Mesothelial cell of epicardium (in vitro differentiated cells): ENCODE measurements around the gene TGM3. TPM values are rescaled to one million over a fixed set of nuclear protein-coding genes. Genes with fewer than 3 reads are reported as not detected.

Source experiments
- DNase-seq, 2 experiments: peaks; one replicate each; pipeline ENCODE4 v3.0.0; 2021; ENCODE audit warnings: low spot score in 2 of 2; ENCODE audit not compliant: unreplicated experiment in 2 of 2
- H3K27ac Mint-ChIP-seq: 2 replicates; pipeline ENCODE4 v1.8.0; 2021; ENCODE audit warnings: mixed read lengths
- H3K27me3 Mint-ChIP-seq: 2 replicates; pipeline ENCODE4 v1.8.0; 2021; ENCODE audit warnings: low read depth, mixed read lengths
- H3K36me3 Mint-ChIP-seq: 2 replicates; pipeline ENCODE4 v1.8.0; 2021; ENCODE audit warnings: mixed read lengths
- H3K4me1 Mint-ChIP-seq: 2 replicates; pipeline ENCODE4 v1.8.0; 2021; ENCODE audit warnings: mixed read lengths
- H3K4me3 Mint-ChIP-seq: 2 replicates; pipeline ENCODE4 v1.8.0; 2021; ENCODE audit warnings: mild to moderate bottlenecking, moderate library complexity, mixed read lengths
- H3K9me3 Mint-ChIP-seq: 2 replicates; pipeline ENCODE4 v1.8.0; 2021; ENCODE audit warnings: mixed read lengths
- total RNA-seq: library from RNA; stranded (reverse); gene quantifications from 3 replicates; pipeline ENCODE4 v1.2.1, GENCODE V29; 2021
- TF ChIP-seq, protein P1 (sequence below): fragments of 200-600 bp; sonication (generic); IDR thresholded peaks from one replicate; pipeline ENCODE4 v1.5.0; 2021; ENCODE audit warnings: antibody characterized with exemption; ENCODE audit not compliant: unreplicated experiment

TGM3 gene
- total RNA-seq, 1 donor from 2014 or later: 0.13 TPM

DNA sequence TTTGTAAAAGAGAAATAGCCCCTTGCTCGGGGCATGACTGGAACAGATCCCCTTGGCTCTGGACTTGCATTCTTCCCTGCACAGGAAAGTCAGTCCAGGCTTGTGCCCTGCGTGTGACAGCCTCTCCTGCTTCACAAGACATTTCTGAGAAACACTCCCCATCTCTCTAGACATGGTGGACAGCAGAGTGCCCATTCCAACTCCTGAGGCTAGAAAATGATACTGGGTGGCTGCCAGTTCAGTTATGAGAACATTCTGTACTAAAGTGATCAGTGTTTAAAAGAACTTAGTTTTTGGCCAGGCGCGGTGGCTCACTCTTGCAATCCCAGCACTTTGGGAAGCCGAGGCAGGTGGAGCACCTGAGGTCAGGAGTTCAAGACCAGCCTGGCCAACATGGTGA is 41.3 kb downstream of the TGM3 start:
- no peak overlapping the region for H3K4me3 Mint-ChIP-seq
- no peaks in the 10 kb centered on the region for H3K36me3 Mint-ChIP-seq
- H3K27me3 Mint-ChIP-seq: no peaks in the 10 kb centered on the region
- no peak overlapping the region for H3K27ac Mint-ChIP-seq
- H3K4me1 Mint-ChIP-seq: no peaks in the 10 kb centered on the region
- no peak for DNase-seq
- no peaks in the 10 kb centered on the region for H3K9me3 Mint-ChIP-seq
- TF ChIP-seq, protein P1, sequence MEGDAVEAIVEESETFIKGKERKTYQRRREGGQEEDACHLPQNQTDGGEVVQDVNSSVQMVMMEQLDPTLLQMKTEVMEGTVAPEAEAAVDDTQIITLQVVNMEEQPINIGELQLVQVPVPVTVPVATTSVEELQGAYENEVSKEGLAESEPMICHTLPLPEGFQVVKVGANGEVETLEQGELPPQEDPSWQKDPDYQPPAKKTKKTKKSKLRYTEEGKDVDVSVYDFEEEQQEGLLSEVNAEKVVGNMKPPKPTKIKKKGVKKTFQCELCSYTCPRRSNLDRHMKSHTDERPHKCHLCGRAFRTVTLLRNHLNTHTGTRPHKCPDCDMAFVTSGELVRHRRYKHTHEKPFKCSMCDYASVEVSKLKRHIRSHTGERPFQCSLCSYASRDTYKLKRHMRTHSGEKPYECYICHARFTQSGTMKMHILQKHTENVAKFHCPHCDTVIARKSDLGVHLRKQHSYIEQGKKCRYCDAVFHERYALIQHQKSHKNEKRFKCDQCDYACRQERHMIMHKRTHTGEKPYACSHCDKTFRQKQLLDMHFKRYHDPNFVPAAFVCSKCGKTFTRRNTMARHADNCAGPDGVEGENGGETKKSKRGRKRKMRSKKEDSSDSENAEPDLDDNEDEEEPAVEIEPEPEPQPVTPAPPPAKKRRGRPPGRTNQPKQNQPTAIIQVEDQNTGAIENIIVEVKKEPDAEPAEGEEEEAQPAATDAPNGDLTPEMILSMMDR: no peak

DNA sequence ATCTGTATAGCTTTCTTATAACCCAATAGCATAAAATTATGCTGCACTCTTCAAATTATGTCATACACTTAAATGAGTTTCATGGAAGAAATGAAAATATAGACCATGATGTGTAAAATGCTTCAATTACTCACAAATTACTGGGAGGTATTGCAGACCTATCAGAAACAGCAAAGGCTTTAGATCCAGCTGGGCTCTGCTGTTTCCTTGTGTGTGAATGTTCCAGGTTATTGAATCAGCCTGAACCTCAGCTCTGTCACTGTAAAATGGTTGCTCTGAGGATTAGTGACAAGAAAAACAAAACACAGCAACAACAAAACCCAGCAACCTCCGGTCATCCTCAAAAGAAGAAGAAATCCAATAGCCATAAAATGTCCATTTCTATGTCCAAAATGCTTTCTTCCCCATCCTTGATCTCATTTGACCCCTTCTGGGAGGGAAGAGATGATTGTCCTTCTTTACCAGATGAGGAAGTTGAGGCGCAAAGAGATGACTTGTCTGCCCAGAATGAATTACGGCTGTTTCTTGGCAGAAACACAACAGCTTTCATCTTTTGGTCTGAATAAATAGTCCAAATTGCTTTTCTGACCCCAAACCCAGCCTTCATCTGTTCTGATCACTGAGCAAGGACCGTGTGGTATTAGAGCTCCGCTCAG is 42.7 kb downstream of the TGM3 start:
- DNase-seq: no peak
- TF ChIP-seq, protein P1: no peak
- Mint-ChIP-seq H3K27me3 (no peaks in the 10 kb centered on the region), H3K4me1 (no peaks in the 10 kb centered on the region), H3K4me3 (no peak overlapping the region), H3K27ac (no peak overlapping the region), H3K9me3 (no peaks in the 10 kb centered on the region), H3K36me3 (no peaks in the 10 kb centered on the region)

DNA sequence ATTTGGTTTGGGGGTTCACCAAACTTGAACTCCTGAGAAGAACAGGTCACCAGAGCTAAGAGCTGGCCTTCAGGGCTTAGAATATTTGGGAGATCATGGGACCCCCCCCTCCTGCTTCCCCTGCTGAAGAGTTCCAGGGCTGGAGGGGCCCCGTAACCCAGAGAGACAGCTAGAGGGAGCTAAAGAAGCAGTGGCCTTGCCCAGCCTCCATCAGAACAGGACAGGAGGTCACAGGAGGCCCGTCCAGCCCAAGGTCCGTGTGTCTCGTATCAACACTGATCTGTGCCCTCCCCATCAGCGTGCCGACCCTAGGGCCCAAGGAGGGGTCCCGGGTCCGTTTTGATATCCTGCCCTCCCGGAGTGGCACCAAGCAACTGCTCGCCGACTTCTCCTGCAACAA is 44.3 kb downstream of the TGM3 start:
- TF ChIP-seq, protein P1: no peak
- Mint-ChIP-seq H3K36me3 (no peaks in the 10 kb centered on the region), H3K27ac (no peak overlapping the region), H3K27me3 (no peaks in the 10 kb centered on the region), H3K4me3 (no peak overlapping the region), H3K9me3 (no peaks in the 10 kb centered on the region), H3K4me1 (no peaks in the 10 kb centered on the region)
- no peak for DNase-seq

DNA sequence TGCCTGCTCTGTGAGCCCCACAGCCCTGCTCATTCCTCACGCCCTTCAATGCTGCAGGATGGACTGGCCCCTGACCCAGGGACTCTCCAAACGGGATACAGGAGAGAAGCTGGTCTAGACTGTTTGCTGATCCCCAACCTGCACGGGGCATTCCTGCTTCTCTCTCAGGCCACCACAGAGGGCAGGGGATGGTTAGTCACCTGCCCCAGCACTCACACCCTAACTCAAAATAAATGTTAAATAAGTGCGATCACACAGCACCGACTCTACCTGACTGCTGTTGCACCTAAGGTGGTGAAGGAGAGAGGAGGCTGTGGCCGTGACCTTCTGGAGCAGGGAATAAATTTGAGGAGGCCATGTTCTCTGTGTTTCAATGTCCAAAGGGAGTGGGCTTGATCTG is 45.0 kb downstream of the TGM3 start:
- Mint-ChIP-seq H3K27me3 (no peaks in the 10 kb centered on the region), H3K27ac (no peak overlapping the region), H3K9me3 (no peaks in the 10 kb centered on the region), H3K36me3 (no peaks in the 10 kb centered on the region), H3K4me3 (no peak overlapping the region), H3K4me1 (no peaks in the 10 kb centered on the region)
- TF ChIP-seq, protein P1: no peak
- no peak for DNase-seq

DNA sequence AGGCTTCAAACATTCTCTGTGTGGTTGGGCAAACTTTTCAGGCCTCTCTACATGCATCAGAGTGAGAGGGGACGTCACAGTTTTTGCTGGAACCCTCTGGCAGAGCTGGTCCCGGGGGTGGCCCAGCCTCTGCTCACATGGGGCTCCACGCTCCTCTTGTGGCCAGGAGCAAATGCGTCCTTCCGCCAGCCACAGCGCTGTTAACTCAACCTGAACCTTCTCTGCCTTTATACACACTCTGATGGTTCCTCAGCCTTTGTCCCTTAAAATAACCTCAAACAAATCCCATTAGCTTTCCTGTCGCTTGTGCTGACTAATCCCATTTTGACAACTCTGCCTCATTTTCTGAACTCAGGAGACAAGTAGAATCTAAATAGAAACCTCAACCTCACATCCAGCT is 45.5 kb downstream of the TGM3 start:
- no peaks in the 10 kb centered on the region for H3K36me3 Mint-ChIP-seq
- no peak for DNase-seq
- no peak overlapping the region for H3K4me3 Mint-ChIP-seq
- no peaks in the 10 kb centered on the region for H3K9me3 Mint-ChIP-seq
- no peak overlapping the region for H3K27ac Mint-ChIP-seq
- H3K4me1 Mint-ChIP-seq: no peaks in the 10 kb centered on the region
- H3K27me3 Mint-ChIP-seq: no peaks in the 10 kb centered on the region
- TF ChIP-seq, protein P1: no peak

DNA sequence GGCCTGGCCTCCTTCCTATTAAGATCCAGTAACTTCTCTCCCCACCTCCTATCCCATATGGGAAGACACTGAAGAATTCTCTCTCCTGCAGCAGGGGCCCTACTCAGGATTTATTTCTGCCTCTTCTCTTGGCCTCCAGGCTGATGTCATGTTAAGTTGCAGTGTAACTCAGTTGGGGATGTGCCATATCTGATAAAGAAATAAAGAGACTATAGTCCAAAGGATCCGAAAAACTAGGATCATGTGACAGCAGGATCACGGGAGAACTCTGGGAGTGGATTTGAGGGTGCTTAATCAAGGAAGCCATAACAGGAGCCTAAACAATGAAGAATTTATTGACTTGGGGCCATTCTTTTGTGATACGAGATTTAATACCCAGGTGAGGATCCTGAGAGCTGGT is 46.4 kb downstream of the TGM3 start:
- no peak overlapping the region for H3K4me3 Mint-ChIP-seq
- H3K27me3 Mint-ChIP-seq: no peaks in the 10 kb centered on the region
- H3K36me3 Mint-ChIP-seq: no peaks in the 10 kb centered on the region
- DNase-seq: no peak
- H3K4me1 Mint-ChIP-seq: no peaks in the 10 kb centered on the region
- H3K9me3 Mint-ChIP-seq: no peaks in the 10 kb centered on the region
- no peak overlapping the region for H3K27ac Mint-ChIP-seq
- TF ChIP-seq, protein P1: no peak
